ENCODE results near the gene CCDC80.

- TF ChIP-seq CTCF (conservative IDR thresholded peaks at IDR 0.05; ENCODE audit: low read length) (peak; percentile 92), EZH2phosphoT487 (IDR thresholded peaks at IDR 0.05; ENCODE audit: borderline replicate concordance) (no peak)
Measured at GRCh38 chr3:112642912-112643506, 2.1 kb upstream of the CCDC80 start.

All from Loucy (cell line).